Esophagus muscularis mucosa (tissue), 3 donors: ENCODE results near the gene ZSCAN16.
"Not testable (repeated sequence)": the region's sequence is repeated elsewhere in the genome, so short reads cannot be mapped to it uniquely, and the experiment has no call there.

ENCODE experiments used
- EP300 ChIP-seq: sonication (generic); formaldehyde crosslinking; IDR thresholded peaks from one replicate; pipeline ENCODE4 v1.6.1; 2017; ENCODE audit warnings: antibody characterized with exemption
- TF ChIP-seq, protein P1 (sequence below), 3 experiments: fragments of 200-600 bp in 2 of 3; fragments of 450-650 bp in 1 of 3; sonication (generic) in 2 of 3; IDR thresholded peaks; one replicate each; pipeline ENCODE4 v1.5.1; 2017 to 2019; ENCODE audit warnings: antibody characterized with exemption in 3 of 3, mild to moderate bottlenecking in 2 of 3, moderate library complexity in 1 of 3

DNA sequence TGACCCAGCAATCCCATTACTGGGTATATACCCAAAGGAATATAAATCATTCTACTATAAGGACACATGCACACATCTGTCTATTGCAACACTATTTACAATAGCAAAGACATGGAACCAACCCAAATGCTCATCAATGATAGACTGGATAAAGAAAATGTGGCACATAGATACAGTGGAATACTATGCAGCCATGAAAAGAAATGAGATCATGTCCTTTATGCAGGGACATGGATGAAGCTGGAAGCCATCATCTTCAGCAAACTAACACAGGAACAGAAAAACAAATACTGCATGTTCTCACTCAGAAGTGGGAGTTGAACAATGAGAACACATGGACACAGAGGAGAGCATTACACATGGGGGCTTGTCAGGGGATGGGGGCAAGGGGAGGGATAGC, 21.7 kb upstream of the ZSCAN16 start:
- TF ChIP-seq, protein P1, sequence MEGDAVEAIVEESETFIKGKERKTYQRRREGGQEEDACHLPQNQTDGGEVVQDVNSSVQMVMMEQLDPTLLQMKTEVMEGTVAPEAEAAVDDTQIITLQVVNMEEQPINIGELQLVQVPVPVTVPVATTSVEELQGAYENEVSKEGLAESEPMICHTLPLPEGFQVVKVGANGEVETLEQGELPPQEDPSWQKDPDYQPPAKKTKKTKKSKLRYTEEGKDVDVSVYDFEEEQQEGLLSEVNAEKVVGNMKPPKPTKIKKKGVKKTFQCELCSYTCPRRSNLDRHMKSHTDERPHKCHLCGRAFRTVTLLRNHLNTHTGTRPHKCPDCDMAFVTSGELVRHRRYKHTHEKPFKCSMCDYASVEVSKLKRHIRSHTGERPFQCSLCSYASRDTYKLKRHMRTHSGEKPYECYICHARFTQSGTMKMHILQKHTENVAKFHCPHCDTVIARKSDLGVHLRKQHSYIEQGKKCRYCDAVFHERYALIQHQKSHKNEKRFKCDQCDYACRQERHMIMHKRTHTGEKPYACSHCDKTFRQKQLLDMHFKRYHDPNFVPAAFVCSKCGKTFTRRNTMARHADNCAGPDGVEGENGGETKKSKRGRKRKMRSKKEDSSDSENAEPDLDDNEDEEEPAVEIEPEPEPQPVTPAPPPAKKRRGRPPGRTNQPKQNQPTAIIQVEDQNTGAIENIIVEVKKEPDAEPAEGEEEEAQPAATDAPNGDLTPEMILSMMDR (IDR thresholded peaks at IDR 0.05) = not testable (repeated sequence)
- TF ChIP-seq EP300 = not testable (repeated sequence)
